ENCODE data around the gene ZNF587. TPM values are rescaled to one million over a fixed set of nuclear protein-coding genes. Genes with fewer than 3 reads are reported as not detected.

Gene ZNF587
- total and polyA plus RNA-seq, 10 of the 15 experiments (the other 5 are each of a cell fraction or from before 2014, with no cell fraction given): 1.9 to 27.8 (median 13.5) TPM

DNA sequence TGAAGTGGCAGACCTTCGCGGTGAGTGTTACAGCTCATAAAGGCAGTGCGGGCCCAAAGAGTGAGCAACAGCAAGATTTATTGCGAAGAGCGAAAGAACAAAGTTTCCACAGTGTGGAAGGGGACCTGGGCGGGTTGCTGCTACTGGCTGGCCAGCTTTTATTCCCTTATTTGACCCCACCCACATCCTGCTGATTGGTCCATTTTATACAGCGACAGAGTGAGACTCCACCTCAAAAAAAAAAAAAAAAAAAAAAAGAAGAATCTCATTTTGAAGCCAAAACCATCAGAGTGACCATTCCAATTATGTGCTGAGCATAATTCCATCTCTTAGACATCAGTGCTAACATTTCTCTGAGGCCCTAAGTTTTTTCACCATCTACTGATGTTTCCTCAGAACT is 33.0 kb upstream of the ZNF587 start:
- ATAC-seq: no peak
- CTCF ChIA-PET: no interaction called here
- POLR2A ChIA-PET: interaction anchor here (0.7 kb wide), 1 partner anchor 89 kb away, joined by 4 read pairs; no protein-coding TSS in a partner anchor
- intact Hi-C loops (cut with micrococcal nuclease; ENCODE audit: unreplicated experiment): no loop called here
- no TSS peak for BruUV-seq (replicated peaks)
- RAD21 ChIA-PET (ENCODE audit: unreplicated experiment): no interaction called here
- Histone ChIP-seq H3K27ac (ENCODE audit: control insufficient read depth, insufficient read depth) (no peak overlapping the region), H3K4me3 (no peak overlapping the region), H3K79me2 (ENCODE audit: control insufficient read depth, insufficient read depth, low read length) (peaks cover 37% of the 10 kb centered on the region), H3K4me1 (ENCODE audit: control insufficient read depth, insufficient read depth, low read length) (peaks cover 12% of the 10 kb centered on the region), H4K20me1 (ENCODE audit: control insufficient read depth, insufficient read depth) (no peaks in the 10 kb centered on the region), H3K36me3 (ENCODE audit: control insufficient read depth in 2 of 2, insufficient read depth in 2 of 2, low read length in 1 of 2) (no peaks in the 10 kb centered on the region), H2AFZ (ENCODE audit: control insufficient read depth, low read depth, low read length) (no peak overlapping the region), H3K27me3 (replicated peaks in 1 of 2; ENCODE audit: control insufficient read depth in 2 of 2, insufficient read depth in 2 of 2, low read length in 1 of 2) (no peaks in the 10 kb centered on the region), H3K9ac (ENCODE audit: control insufficient read depth, insufficient read depth, low read length) (no peak overlapping the region), H3K4me2 (ENCODE audit: control insufficient read depth, insufficient read depth) (no peak overlapping the region), H3K9me3 (replicated peaks; ENCODE audit: control insufficient read depth, insufficient read depth, low read length) (no peaks in the 10 kb centered on the region)
- SMC1A ChIA-PET (ENCODE audit: uncharacterized antibody, unreplicated experiment): no interaction called here
- 82% methylated on average over 6 of the region's 7 CpGs for WGBS (ENCODE audit: insufficient coverage, insufficient replicate concordance, low lambda C conversion rate, missing lambda C conversion rate)
- in situ Hi-C loops (cut with MboI): loop anchor here (25.0 kb wide), 1 partner anchor 1679 kb away; the partner anchor contains the start of gene ZNF444
- peak; percentile 69 for TF ChIP-seq NFYB (IDR thresholded peaks at IDR 0.05; ENCODE audit: insufficient read depth, low read depth, low read length)
- no peak for TF ChIP-seq MXI1 (IDR thresholded peaks at IDR 0.05; ENCODE audit: low read depth, low read length)
- no peak for TF ChIP-seq STAT1 (conservative IDR thresholded peaks at IDR 0.05)
- no peak for TF ChIP-seq NBN (IDR thresholded peaks at IDR 0.05)
- FAIRE-seq: no peak
- no peak for DNase-seq (ENCODE audit: low read depth, low spot score)

DNA sequence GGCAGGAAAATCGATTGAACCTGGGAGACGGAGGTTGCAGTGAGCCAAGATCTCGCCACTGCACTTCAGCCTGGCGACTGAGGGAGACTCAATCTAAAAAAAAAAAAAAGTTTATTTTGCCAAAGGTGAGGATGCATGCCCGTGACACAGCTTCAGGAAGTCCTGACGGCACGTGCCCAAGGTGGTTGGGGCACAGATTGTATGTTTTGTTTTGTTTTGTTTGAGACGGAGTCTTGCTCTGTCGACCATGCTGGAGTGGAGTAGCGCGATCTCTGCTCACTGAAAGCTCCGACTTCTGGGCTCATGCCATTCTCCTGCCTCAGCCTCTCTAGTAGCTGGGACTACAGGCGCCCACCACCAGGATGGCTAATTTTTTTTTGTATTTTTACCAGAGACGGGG is 31.7 kb upstream of the ZNF587 start:
- Histone ChIP-seq H3K4me2 (ENCODE audit: control insufficient read depth, insufficient read depth) (no peak overlapping the region), H3K9me3 (replicated peaks; ENCODE audit: control insufficient read depth, insufficient read depth, low read length) (no peaks in the 10 kb centered on the region), H3K79me2 (ENCODE audit: control insufficient read depth, insufficient read depth, low read length) (peaks cover 43% of the 10 kb centered on the region), H3K9ac (ENCODE audit: control insufficient read depth, insufficient read depth, low read length) (no peak overlapping the region), H2AFZ (ENCODE audit: control insufficient read depth, low read depth, low read length) (no peak overlapping the region), H4K20me1 (ENCODE audit: control insufficient read depth, insufficient read depth) (no peaks in the 10 kb centered on the region), H3K27me3 (replicated peaks in 1 of 2; ENCODE audit: control insufficient read depth in 2 of 2, insufficient read depth in 2 of 2, low read length in 1 of 2) (no peaks in the 10 kb centered on the region), H3K4me1 (ENCODE audit: control insufficient read depth, insufficient read depth, low read length) (peaks cover 7% of the 10 kb centered on the region), H3K27ac (ENCODE audit: control insufficient read depth, insufficient read depth) (no peak overlapping the region), H3K36me3 (ENCODE audit: control insufficient read depth in 2 of 2, insufficient read depth in 2 of 2, low read length in 1 of 2) (peaks cover 0 to 4% of the 10 kb centered on the region in 2 experiments; a peak in 1 of 4 replicates), H3K4me3 (no peak overlapping the region)
- BruUV-seq (replicated peaks): no TSS peak
- TF ChIP-seq, protein P1, sequence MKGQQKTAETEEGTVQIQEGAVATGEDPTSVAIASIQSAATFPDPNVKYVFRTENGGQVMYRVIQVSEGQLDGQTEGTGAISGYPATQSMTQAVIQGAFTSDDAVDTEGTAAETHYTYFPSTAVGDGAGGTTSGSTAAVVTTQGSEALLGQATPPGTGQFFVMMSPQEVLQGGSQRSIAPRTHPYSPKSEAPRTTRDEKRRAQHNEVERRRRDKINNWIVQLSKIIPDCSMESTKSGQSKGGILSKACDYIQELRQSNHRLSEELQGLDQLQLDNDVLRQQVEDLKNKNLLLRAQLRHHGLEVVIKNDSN (IDR thresholded peaks at IDR 0.05; ENCODE audit: borderline replicate concordance, extremely low read length, insufficient read depth, low read depth, low read length): no peak
- TF ChIP-seq IKZF1 (conservative IDR thresholded peaks at IDR 0.05) (no peak), BCL3 (IDR thresholded peaks at IDR 0.05; ENCODE audit: borderline replicate concordance, insufficient read depth, low read depth, low read length, poor library complexity, severe bottlenecking) (no peak), YY1 (IDR thresholded peaks at IDR 0.05; ENCODE audit: low read depth, low read length) (no peak), IRF5 (IDR thresholded peaks at IDR 0.05; ENCODE audit: borderline replicate concordance) (no peak), FOXK2 (IDR thresholded peaks at IDR 0.05) (no peak)
- DNase-seq (ENCODE audit: low read depth, low spot score) (no peak), FAIRE-seq (no peak), ATAC-seq (no peak)
- CTCF ChIA-PET: interaction anchor here (0.7 kb wide), 1 partner anchor 612 kb away, joined by 3 read pairs; no protein-coding TSS in a partner anchor
- RAD21 ChIA-PET (ENCODE audit: unreplicated experiment): interaction anchor here (1.6 kb wide), 1 partner anchor 14 kb away, joined by 5 read pairs; no protein-coding TSS in a partner anchor
- POLR2A ChIA-PET: no interaction called here
- SMC1A ChIA-PET (ENCODE audit: uncharacterized antibody, unreplicated experiment): no interaction called here
- intact Hi-C loops (cut with micrococcal nuclease; ENCODE audit: unreplicated experiment) (no loop called here), in situ Hi-C loops (cut with MboI) (loop anchor here (25.0 kb wide), 1 partner anchor 1681 kb away; the partner anchor contains the start of gene ZNF444)
- 94% methylated on average over 14 of the region's 14 CpGs for WGBS (ENCODE audit: insufficient coverage, insufficient replicate concordance, low lambda C conversion rate, missing lambda C conversion rate)

Measured in GM12878 (cell line).